Karpas-422 (cell line): ENCODE data around the gene MAST3. TPM values are rescaled to one million over a fixed set of nuclear protein-coding genes. Genes with fewer than 3 reads are reported as not detected.

ENCODE experiments used
- DNase-seq: peaks from one replicate; pipeline ENCODE4 v3.0.0-alpha.2; 2015
- H2AFZ ChIP-seq: fragments of 200-600 bp; sonication (generic); 2 replicates; pipeline ENCODE4 v1.6.1; 2014; ENCODE audit warnings: antibody characterized with exemption, low read length, mixed read lengths
- H3K27ac ChIP-seq: fragments of 200-600 bp; sonication (generic); 2 replicates; pipeline ENCODE4 v1.5.1; 2014; ENCODE audit warnings: mild to moderate bottlenecking, low read length, moderate library complexity
- H3K27me3 ChIP-seq: fragments of 200-600 bp; sonication (generic); 2 replicates; pipeline ENCODE4 v1.6.1; 2014; ENCODE audit warnings: low read length, mixed read lengths
- H3K36me3 ChIP-seq: fragments of 200-600 bp; sonication (generic); 2 replicates; pipeline ENCODE4 v1.6.1; 2014; ENCODE audit warnings: low read length, mixed read lengths; ENCODE audit not compliant: insufficient read depth
- H3K4me1 ChIP-seq: fragments of 200-600 bp; sonication (generic); 2 replicates; pipeline ENCODE4 v1.6.1; 2014; ENCODE audit warnings: mild to moderate bottlenecking, low read length, mixed read lengths
- H3K4me2 ChIP-seq: fragments of 200-600 bp; sonication (generic); 2 replicates; pipeline ENCODE4 v1.6.1; 2014; ENCODE audit warnings: low read length, low read depth, mild to moderate bottlenecking; ENCODE audit not compliant: poor library complexity, severe bottlenecking
- H3K4me3 ChIP-seq: fragments of 200-600 bp; sonication (generic); 2 replicates; pipeline ENCODE4 v1.5.1; 2014; ENCODE audit warnings: mild to moderate bottlenecking, antibody characterized with exemption, low read length, mixed read lengths
- H3K79me2 ChIP-seq: fragments of 200-600 bp; sonication (generic); 2 replicates; pipeline ENCODE4 v1.6.1; 2014; ENCODE audit warnings: mild to moderate bottlenecking, low read length, mixed read lengths
- H3K9ac ChIP-seq: fragments of 200-600 bp; sonication (generic); 2 replicates; pipeline ENCODE4 v1.6.0; 2014; ENCODE audit warnings: low read length
- H3K9me2 ChIP-seq: fragments of 200-600 bp; sonication (generic), shearing (Covaris generic); replicated peaks from 2 replicates; pipeline ENCODE4 v1.6.0; 2014; ENCODE audit warnings: mild to moderate bottlenecking, low read length, moderate library complexity; ENCODE audit not compliant: insufficient read depth
- H3K9me3 ChIP-seq: fragments of 300-700, 200-600 bp; sonication (generic); 2 replicates; pipeline ENCODE4 v1.6.1; 2014; ENCODE audit warnings: low read length, mixed read lengths
- H4K20me1 ChIP-seq: fragments of 200-600 bp; sonication (generic); 2 replicates; pipeline ENCODE4 v1.6.1; 2014; ENCODE audit warnings: mild to moderate bottlenecking, antibody characterized with exemption, low read length, low read depth; ENCODE audit not compliant: insufficient read depth
- total RNA-seq: library from RNA; depleted of rRNA; stranded (reverse); fragments of >200 nt; shearing (Covaris generic); gene quantifications from 2 replicates; pipeline ENCODE4 v1.2.3, GENCODE V29; 2014; ENCODE audit warnings: low replicate concordance

Gene MAST3
- total RNA-seq, 1 experiment from 2014 or later = 7.7 TPM

DNA sequence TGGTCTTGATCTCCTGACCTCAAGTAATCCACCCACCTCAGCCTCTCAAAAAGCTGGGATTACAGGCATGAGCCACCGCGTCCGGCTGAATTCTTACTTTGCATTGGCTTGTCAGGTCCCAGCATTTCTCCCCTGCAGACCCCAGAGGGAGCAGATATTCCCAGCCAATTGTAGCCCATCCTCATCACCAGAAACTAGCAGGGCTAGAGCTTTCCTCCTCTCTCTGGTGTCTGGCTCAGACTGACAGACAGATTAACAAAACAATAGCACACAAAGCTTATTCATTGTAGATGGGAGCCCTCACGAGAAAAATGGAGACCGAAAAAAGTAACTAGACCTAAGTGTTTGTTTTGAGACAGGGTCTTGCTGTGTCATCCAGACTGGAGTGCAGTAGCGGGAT lies 88.0 kb downstream of the MAST3 start:
- H3K27me3 ChIP-seq = no peaks in the 10 kb centered on the region
- no peak overlapping the region for H3K4me2 ChIP-seq
- H3K9ac ChIP-seq = no peak overlapping the region
- no peak overlapping the region for H3K27ac ChIP-seq
- no peaks in the 10 kb centered on the region for H4K20me1 ChIP-seq
- H3K9me3 ChIP-seq = no peaks in the 10 kb centered on the region
- no peak overlapping the region for H3K4me3 ChIP-seq
- H3K9me2 ChIP-seq = no peaks in the 10 kb centered on the region
- H3K4me1 ChIP-seq = peaks cover 32% of the 10 kb centered on the region
- DNase-seq = no peak
- H2AFZ ChIP-seq = no peak overlapping the region
- no peaks in the 10 kb centered on the region for H3K79me2 ChIP-seq
- H3K36me3 ChIP-seq = no peaks in the 10 kb centered on the region

DNA sequence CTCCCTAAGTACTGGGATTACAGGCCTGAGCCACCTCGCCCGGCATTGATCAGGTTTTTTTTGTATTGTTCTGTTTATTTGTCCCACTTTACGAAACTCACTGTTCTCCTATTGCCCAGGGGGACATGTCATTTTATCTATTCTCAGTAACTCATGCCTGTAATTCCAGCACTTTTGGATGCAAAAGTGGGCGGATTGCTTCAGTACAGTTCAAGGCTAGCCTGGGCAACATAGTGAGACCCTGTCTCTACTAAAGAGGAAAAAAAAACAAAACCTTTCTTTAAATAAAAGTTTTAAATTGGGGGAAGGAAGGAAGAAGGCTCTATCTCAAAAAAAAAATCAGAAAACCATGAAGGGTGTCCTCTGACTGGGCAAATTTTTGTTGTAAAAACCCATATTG lies 92.7 kb downstream of the MAST3 start:
- Histone ChIP-seq H3K4me2 (no peak overlapping the region), H3K4me1 (peaks cover 46% of the 10 kb centered on the region), H3K79me2 (peaks cover 8% of the 10 kb centered on the region), H3K36me3 (no peaks in the 10 kb centered on the region), H3K9me2 (no peaks in the 10 kb centered on the region), H3K27ac (no peak overlapping the region), H4K20me1 (no peaks in the 10 kb centered on the region), H3K27me3 (no peaks in the 10 kb centered on the region), H3K9me3 (no peaks in the 10 kb centered on the region), H3K9ac (no peak overlapping the region), H3K4me3 (no peak overlapping the region), H2AFZ (no peak overlapping the region)
- no peak for DNase-seq

DNA sequence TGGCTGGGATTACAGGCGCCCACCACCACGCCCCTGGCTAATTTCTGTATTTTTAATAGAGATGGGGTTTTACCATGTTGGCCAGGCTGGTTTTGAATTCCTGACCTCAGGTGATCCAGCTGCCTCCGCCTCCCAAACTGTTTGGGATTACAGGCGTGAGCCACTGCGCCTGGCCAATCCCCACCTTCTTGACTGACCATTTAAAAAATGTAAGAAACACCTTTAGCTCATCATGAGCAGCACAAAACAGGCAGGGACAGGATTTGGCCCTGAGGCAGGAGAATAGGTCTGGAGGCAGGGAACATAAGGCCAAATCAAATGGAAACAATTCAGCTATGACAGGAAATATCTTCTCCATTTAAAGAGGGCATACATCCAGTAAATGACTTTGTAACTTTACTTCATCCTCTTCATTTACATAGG lies 94.1 kb downstream of the MAST3 start:
- no peaks in the 10 kb centered on the region for H3K36me3 ChIP-seq
- no peak for DNase-seq
- no peaks in the 10 kb centered on the region for H4K20me1 ChIP-seq
- H3K27me3 ChIP-seq = no peaks in the 10 kb centered on the region
- H2AFZ ChIP-seq = no peak overlapping the region
- no peaks in the 10 kb centered on the region for H3K9me2 ChIP-seq
- H3K4me3 ChIP-seq = peak overlapping the region; percentile 33
- peak overlapping the region; percentile 93 for H3K27ac ChIP-seq
- H3K4me1 ChIP-seq = peaks cover 46% of the 10 kb centered on the region
- H3K9me3 ChIP-seq = no peaks in the 10 kb centered on the region
- peaks cover 8% of the 10 kb centered on the region for H3K79me2 ChIP-seq
- H3K9ac ChIP-seq = peak overlapping the region; percentile 11; the same call in 1 of the 2 replicates
- peak overlapping the region; percentile 75 for H3K4me2 ChIP-seq

DNA sequence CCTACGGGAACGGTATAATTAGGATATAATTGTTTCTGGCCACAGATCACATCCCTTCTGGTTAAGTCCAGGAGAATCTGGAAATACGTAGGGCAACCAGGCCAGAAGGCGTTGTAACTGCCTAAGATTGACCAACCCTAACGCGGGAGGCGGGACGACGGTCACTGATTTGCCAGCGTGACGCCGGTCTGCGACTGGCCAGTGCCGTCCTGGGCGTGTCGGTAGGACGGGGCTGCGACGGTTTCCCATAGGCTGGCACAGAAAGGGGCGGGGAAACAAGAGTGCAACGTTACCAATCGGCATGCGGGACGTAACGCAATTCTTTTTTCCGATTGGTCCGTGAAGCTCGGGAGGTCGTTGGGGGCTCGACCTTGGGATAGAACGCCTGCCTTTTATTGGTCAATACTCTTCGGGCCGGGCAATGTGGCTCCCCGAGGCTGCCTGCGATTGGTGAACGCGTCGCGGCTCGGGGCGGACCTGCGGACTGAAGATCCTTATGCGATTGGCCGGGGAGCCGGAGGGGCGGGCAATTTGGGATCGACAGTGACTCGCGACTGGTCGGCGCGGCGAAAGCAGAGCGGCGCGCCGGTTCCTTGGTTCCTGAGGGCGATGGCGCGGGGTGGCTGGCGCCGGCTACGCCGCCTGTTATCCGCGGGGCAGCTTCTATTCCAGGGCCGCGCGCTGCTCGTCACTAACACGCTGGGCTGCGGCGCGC lies 95.3 kb downstream of the MAST3 start, which contains the start of gene MPV17L2:
TSS of gene MPV17L2 (plus strand) at position 546 of the 715 bp plus-strand sequence. CDS start at position 610, 64 bp downstream.
- H3K9me2 ChIP-seq = no peaks in the 10 kb centered on the region
- peaks cover 8% of the 10 kb centered on the region for H3K79me2 ChIP-seq
- no peaks in the 10 kb centered on the region for H3K9me3 ChIP-seq
- peak within 1 kb of the TSS; percentile 89 for H3K4me3 ChIP-seq
- no peaks in the 10 kb centered on the region for H4K20me1 ChIP-seq
- H2AFZ ChIP-seq = peak within 1 kb of the TSS; percentile 20; the same call in 1 of the 2 replicates
- DNase-seq = peak; percentile 100
- no peaks in the 10 kb centered on the region for H3K27me3 ChIP-seq
- peaks cover 38% of the 10 kb centered on the region for H3K4me1 ChIP-seq
- peak within 1 kb of the TSS; percentile 83 for H3K4me2 ChIP-seq
- peak within 1 kb of the TSS; percentile 93 for H3K27ac ChIP-seq
- no peaks in the 10 kb centered on the region for H3K36me3 ChIP-seq
- peak within 1 kb of the TSS; percentile 80 for H3K9ac ChIP-seq

DNA sequence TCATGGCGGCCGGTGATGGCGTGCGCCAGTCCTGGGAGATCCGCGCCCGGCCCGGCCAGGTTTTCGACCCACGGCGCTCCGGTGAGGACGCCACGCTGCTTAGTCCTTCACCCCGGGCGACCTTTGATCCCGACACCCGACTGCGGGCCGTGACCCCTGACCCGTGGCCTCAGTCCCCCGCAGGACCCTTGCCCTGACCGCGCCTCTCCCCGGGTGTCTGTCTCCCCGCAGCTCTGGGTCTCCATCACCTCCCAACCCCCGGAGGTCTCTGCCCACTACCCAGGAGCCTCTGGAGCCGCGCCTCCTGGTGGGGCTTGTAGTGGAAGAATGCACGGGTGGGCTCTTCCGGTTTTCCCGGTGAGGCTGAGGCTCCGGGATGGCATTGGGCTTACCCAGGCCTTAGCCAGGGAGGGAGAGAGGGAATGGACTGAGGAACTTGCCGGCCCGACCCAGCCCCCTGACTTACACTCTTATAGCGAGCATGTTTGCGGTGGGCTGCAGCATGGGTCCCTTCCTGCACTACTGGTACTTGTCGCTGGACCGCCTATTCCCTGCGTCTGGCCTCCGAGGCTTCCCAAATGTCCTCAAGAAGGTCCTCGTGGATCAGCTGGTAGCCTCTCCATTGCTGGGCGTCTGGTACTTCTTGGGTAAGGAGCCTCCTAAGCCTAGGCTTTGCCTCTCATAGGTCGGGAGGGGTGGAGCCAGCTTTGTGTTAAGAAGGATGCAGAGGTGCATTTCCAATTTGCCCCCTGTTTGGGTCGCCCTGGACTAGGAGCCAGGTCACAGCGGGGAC lies 96.0 kb downstream of the MAST3 start:
- Histone ChIP-seq H3K27ac (peak overlapping the region; percentile 57), H2AFZ (peak overlapping the region; percentile 20; the same call in 1 of the 2 replicates), H4K20me1 (no peaks in the 10 kb centered on the region), H3K9me3 (no peaks in the 10 kb centered on the region), H3K4me1 (peaks cover 31% of the 10 kb centered on the region), H3K4me2 (peak overlapping the region; percentile 83), H3K9ac (peak overlapping the region; percentile 80), H3K27me3 (no peaks in the 10 kb centered on the region), H3K9me2 (no peaks in the 10 kb centered on the region), H3K36me3 (peaks cover 4% of the 10 kb centered on the region; the same call in 1 of the 2 replicates), H3K4me3 (peak overlapping the region; percentile 89), H3K79me2 (peaks cover 8% of the 10 kb centered on the region)
- peak; percentile 60 for DNase-seq

DNA sequence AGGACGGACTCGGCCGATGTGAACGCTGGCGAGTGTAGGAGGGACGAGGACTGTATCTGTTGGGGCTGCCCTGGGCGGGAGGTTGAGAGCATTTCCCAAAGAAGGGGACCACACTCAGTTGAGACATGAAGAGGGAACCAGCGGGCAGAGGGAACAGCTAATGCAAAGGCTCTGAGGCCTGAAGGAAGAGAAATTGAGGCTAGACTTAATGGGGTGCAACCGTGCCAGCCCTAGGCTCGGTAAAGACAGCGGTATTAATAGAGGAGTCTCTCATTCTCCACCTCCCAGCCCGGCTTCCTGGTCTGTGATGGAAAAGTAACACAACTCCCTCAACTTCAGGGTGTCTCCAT lies 96.6 kb downstream of the MAST3 start:
- no peak for DNase-seq
- peak overlapping the region; percentile 80 for H3K9ac ChIP-seq
- peak overlapping the region; percentile 57 for H3K27ac ChIP-seq
- peaks cover 26% of the 10 kb centered on the region for H3K4me1 ChIP-seq
- no peaks in the 10 kb centered on the region for H4K20me1 ChIP-seq
- H3K9me3 ChIP-seq = no peaks in the 10 kb centered on the region
- H2AFZ ChIP-seq = no peak overlapping the region
- H3K27me3 ChIP-seq = no peaks in the 10 kb centered on the region
- peak overlapping the region; percentile 83 for H3K4me2 ChIP-seq
- peaks cover 6% of the 10 kb centered on the region; the same call in 1 of the 2 replicates for H3K36me3 ChIP-seq
- H3K4me3 ChIP-seq = peak overlapping the region; percentile 89
- H3K79me2 ChIP-seq = peaks cover 8% of the 10 kb centered on the region
- H3K9me2 ChIP-seq = no peaks in the 10 kb centered on the region

DNA sequence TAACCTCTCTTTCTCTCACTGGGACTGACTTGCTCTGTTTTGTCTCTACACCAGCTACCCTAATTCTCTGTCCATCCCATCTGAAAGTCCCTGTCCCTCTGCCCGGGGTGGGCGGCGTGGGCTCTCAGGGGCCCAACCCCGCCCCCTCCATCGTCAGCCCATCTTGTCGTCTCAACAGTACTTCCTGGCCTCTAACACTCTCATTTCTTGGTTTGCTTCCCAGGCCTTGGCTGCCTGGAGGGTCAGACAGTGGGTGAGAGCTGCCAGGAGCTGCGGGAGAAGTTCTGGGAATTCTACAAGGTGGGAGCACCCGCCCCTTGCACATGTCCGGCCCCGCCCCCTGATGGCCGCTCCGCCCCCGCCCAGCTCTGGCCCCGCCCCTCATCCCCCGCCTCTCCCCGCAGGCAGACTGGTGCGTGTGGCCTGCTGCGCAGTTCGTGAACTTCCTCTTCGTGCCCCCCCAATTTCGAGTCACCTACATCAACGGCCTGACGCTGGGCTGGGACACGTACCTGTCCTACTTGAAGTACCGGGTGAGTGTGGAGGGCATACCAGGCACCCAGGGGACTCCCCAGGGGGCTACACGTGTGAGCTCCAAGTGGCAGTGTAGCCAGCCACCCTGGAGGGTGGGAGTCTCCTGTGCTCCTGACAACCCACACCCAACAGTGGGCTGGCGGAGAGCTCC lies 97.1 kb downstream of the MAST3 start:
- no peak overlapping the region for H2AFZ ChIP-seq
- H3K27me3 ChIP-seq = no peaks in the 10 kb centered on the region
- peak; percentile 80 for DNase-seq
- peak overlapping the region; percentile 89 for H3K4me3 ChIP-seq
- peaks cover 6% of the 10 kb centered on the region; the same call in 1 of the 2 replicates for H3K36me3 ChIP-seq
- H3K9me2 ChIP-seq = no peaks in the 10 kb centered on the region
- H3K4me2 ChIP-seq = peak overlapping the region; percentile 83
- H3K9ac ChIP-seq = peak overlapping the region; percentile 80
- no peak overlapping the region for H3K27ac ChIP-seq
- peaks cover 26% of the 10 kb centered on the region for H3K4me1 ChIP-seq
- peaks cover 8% of the 10 kb centered on the region for H3K79me2 ChIP-seq
- H3K9me3 ChIP-seq = no peaks in the 10 kb centered on the region
- H4K20me1 ChIP-seq = no peaks in the 10 kb centered on the region

DNA sequence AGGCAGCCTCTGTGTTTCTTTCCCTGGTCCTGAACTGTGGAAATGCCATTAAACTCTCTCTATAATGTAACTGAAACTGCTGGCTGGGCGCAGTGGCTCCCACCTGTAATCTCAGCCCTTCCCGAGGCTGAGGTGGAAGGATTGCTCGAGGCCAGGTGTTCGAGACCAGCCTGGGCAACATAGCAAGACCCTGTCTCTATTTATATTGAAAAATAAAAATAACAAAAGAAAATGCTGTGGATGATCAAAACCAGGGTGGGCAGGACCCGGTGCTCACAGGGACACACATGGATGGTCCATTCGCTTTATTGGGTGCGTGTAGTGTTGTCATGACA lies 98.9 kb downstream of the MAST3 start:
- Histone ChIP-seq H4K20me1 (no peaks in the 10 kb centered on the region), H3K4me3 (no peak overlapping the region), H3K27me3 (no peaks in the 10 kb centered on the region), H3K27ac (no peak overlapping the region), H3K36me3 (peaks cover 10% of the 10 kb centered on the region; the same call in 1 of the 2 replicates), H3K4me2 (no peak overlapping the region), H3K9ac (no peak overlapping the region), H3K9me3 (no peaks in the 10 kb centered on the region), H3K79me2 (peaks cover 9% of the 10 kb centered on the region), H2AFZ (no peak overlapping the region), H3K9me2 (no peaks in the 10 kb centered on the region), H3K4me1 (peaks cover 24% of the 10 kb centered on the region)
- DNase-seq = no peak
